ENCODE measurements around the gene CRKL.

CRKL gene

DNA sequence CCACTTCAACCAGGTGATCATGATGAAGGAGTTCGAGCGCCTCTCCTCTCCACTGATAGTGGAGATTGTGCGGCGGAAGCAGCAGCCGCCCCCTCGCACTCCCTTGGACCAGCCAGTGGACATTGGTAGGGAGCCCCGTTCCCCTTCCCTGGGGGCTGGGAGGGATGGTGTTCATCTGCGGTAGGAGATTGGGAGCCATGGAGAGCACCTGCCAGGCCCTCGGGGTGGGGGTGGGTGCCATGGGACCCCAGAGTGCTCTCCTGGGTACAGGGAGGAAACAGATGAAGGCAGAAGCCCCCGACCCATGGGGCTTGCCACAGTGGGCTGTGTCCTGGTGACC, 77.7 kb downstream of the CRKL start:
- H3K27ac ChIP-seq = no peak overlapping the region
- TF ChIP-seq ZFX (IDR thresholded peaks at IDR 0.05) = no peak
- TF ChIP-seq, protein P1, sequence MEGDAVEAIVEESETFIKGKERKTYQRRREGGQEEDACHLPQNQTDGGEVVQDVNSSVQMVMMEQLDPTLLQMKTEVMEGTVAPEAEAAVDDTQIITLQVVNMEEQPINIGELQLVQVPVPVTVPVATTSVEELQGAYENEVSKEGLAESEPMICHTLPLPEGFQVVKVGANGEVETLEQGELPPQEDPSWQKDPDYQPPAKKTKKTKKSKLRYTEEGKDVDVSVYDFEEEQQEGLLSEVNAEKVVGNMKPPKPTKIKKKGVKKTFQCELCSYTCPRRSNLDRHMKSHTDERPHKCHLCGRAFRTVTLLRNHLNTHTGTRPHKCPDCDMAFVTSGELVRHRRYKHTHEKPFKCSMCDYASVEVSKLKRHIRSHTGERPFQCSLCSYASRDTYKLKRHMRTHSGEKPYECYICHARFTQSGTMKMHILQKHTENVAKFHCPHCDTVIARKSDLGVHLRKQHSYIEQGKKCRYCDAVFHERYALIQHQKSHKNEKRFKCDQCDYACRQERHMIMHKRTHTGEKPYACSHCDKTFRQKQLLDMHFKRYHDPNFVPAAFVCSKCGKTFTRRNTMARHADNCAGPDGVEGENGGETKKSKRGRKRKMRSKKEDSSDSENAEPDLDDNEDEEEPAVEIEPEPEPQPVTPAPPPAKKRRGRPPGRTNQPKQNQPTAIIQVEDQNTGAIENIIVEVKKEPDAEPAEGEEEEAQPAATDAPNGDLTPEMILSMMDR (conservative IDR thresholded peaks at IDR 0.05) = no peak

- TF ChIP-seq, protein P1 (conservative IDR thresholded peaks at IDR 0.05) = no peak
- no peak for TF ChIP-seq ZFX (IDR thresholded peaks at IDR 0.05)
These were observed 78.3 kb downstream of the CRKL start for GRCh38 chr22:20995329-20996030.

DNA sequence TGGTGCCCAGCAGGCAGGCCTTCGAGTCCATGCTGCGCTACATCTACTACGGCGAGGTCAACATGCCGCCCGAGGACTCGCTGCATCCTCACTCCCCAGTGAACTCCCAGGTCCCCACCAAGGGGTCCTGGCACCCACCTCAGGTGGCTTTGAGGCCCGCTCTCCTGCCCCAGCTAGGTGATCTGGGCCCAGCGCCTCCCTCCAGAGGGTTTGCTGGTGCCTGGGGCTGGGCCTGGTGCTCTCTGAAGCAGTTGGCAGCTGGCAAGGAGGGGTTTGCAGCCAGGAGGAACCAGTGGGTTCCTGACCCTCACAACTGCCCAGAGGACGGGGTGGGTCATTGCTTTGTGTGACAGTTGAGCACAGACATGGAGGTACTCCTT, 78.8 kb downstream of the CRKL start:
- H3K27ac ChIP-seq = no peak overlapping the region
- TF ChIP-seq, protein P1 (conservative IDR thresholded peaks at IDR 0.05) = no peak
- TF ChIP-seq ZFX (IDR thresholded peaks at IDR 0.05) = no peak

More at GRCh38 chr22:20995329-20996030, 78.3 kb downstream of the CRKL start:
- no peak overlapping the region for H3K27ac ChIP-seq

- TF ChIP-seq, protein P1 (conservative IDR thresholded peaks at IDR 0.05) = no peak
- TF ChIP-seq ZFX (IDR thresholded peaks at IDR 0.05) = no peak
These were observed 79.7 kb downstream of the CRKL start for GRCh38 chr22:20996598-20997535.

DNA sequence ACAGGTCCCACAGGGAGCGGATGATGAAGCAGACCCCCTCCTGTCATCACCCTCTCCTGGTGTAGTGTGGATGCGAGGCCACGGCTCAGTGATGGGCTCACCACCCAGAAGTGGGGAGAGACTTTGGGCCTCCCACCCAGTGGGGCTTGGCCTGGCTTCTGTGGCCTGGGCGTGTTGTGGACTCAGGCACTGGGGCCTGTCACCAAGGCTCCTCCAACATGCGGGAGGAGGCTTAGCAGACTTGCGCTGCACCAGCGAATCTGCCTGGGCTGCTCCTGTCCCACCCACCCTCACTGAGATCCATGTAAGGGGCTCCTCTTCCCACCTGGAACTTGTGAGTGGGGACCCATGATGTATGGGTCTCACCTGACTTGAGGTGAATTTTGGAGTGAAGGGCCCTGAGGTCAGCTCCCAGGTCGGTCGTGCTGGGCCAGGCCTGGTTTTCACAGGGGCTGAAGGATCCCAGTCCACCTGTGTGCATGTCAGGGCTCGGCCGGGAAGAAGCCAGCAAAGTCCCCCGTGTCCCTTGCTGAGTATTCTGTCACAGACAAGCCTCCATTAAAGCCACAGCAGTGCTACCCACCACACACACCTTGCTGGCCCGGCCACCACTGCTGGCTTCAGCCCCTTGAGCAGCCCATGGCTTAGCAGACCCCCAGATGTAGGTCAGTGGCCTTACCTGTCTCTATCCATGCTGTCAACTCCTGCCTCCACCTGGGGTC, 80.5 kb downstream of the CRKL start:
- TF ChIP-seq, protein P1 (conservative IDR thresholded peaks at IDR 0.05) = no peak
- no peak for TF ChIP-seq ZFX (IDR thresholded peaks at IDR 0.05)
- H3K27ac ChIP-seq = no peak overlapping the region

More at GRCh38 chr22:20996598-20997535, 79.7 kb downstream of the CRKL start:
- H3K27ac ChIP-seq = no peak overlapping the region

DNA sequence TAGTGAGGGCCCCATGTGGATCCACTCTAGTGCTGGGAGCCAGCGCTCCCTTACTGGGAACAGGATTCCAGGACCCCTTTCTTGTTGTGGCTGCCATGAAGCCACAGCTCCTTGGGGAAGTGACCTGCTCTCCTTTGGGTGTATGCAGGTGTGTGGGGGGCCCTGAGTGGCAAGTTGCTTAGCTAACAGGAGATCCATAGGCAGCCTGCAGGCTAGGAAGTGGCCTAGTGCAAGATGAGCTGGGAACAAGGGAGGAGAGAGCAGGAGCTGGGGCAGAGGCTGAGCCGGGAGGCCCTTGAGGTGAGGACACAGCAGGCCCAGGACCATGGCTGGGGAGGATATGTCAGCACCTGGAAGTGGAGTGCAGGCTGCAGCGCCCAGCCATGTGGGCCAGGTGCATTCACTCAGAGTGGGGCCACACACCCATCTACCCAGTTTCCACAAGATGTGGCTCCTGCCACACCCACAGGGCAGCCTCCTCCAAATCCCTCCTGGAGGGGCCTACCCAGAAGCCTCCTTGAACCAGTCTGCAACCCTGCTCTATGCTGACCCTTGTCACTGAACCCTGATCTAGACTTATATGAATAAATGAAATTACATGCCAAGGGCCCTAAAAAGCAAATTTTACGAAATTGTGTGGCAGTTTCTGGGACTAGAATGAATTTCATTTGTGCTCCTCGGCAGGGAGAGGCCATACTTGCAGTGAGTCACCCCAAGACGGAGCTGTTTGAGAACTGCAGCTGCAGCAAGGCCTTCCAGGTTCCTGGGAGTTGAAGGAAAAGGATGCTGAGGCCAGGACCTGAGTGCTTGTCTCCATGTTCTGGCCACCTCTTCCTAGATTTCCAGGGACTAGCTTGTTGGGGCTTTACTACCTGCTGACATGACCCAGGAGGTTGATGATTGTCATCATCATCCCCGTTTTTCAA, 81.5 kb downstream of the CRKL start:
- TF ChIP-seq, protein P1 (conservative IDR thresholded peaks at IDR 0.05) = no peak
- no peak for TF ChIP-seq ZFX (IDR thresholded peaks at IDR 0.05)
- no peak overlapping the region for H3K27ac ChIP-seq

Data from C4-2B (cell line).